GM18867 (cell line): ENCODE data around the gene SEC24D.

Source experiments
- ATAC-seq: cut with Tn5 transposase; IDR thresholded peaks from one replicate; pipeline ENCODE4 v1.9.1; 2021; ENCODE audit warnings: mild to moderate bottlenecking, moderate library complexity; ENCODE audit not compliant: unreplicated experiment

SEC24D gene

GRCh38 chr4:118753685-118754084 is 82.2 kb downstream of the SEC24D start:
- ATAC-seq: no peak

DNA sequence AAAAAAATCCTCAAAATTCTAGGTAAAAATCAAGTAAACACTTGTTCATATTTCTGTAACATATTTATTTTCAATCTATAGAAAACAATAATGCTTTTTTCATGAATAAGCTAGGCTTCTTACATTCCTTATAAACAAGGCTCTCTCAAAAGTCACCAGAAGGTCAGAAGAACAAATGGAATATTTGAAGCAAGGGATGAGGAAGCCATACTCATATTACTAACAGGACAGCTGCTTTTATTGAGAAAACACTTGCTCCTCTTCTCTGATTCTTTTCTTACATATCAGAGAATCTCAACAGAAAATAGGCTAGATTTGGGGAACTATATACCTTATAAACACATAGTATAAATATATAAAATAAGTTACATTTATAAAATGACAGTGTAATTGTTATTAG is 82.8 kb downstream of the SEC24D start:
- ATAC-seq: no peak

DNA sequence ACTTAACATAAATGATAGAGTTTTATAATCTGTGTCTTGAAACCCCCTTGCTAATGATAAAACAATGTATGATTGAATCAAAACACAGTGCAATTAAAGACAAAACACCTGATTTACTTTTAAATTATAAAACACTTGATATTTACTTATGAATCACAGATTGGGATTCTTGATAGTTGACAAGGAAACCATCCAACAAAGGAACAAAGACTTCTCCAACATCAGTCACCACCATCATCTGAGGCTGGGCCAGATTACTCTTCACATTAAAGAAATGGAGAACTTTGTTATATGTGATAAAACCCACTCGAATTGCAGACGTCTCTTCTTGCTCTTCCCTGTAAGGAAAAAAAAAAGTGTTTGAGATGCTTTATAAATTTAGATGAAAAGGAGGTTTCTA is 83.4 kb downstream of the SEC24D start:
- ATAC-seq: no peak

DNA sequence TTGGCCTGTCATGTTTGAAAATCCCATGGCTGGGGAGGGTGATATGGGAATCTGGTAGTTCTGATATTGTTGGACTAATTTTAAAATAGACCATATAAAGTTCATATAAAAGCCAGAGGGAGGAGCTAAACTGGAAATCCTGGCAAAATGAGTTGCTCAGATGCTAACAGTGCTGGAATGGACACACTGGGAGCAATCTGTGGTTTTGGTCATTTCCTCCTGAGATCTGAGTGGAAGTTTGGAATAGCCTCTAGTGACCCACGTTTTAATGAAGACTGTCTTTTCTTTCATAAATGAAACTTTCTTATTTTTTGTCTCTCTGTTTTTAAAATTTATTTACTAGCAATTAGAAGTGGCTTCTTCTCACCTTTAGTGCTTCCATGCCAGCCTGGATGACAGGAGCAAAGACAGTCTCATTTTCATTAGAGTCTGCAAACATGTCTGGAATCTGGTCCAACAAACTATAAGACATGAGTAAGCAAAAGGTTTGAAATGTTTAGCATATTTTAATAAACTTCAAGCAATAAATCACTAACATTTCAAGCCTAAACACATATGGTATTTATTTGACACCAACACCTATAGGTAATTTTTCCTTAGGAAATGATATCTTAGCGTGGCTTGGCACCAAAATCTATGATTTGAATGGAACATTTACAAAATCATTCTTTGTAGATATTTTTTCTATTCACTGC is 84.2 kb downstream of the SEC24D start:
- no peak for ATAC-seq

DNA sequence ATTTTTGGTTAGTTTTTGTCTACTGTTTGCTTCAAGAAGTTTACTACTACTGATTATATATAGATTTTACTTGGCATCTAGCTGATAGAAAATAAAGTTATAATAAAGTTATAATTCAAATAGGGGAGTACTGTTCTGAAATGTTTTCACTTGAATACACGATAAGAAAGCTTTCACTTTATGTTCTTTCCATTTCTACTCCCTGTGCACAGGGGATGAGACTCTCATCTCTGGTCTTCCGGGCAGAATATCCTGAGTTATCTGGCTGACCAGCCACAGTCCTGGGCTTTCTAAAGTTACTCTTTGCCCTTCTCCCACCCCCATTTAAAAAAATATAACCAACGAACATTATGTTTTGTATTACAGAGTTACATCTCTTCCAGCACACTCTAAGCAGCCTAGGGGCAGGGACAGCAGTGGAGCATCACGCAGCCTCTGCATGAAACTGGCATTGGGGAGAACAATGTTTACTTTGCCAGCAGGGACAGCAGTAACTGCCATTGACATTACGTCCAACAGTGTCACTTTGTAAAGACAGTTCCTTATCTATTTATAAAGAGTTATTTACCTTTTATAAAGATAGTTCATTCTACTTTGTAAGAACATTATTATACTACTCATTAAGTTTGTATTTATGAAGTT is 86.5 kb downstream of the SEC24D start:
- ATAC-seq: no peak

- no peak for ATAC-seq
Observed at GRCh38 chr4:118746251-118746919, 89.5 kb downstream of the SEC24D start.

- ATAC-seq: no peak
Observed at GRCh38 chr4:118745357-118745756, 90.6 kb downstream of the SEC24D start.

GRCh38 chr4:118743867-118744266 is 92.1 kb downstream of the SEC24D start:
- no peak for ATAC-seq

GRCh38 chr4:118742050-118742449 is 93.9 kb downstream of the SEC24D start:
- ATAC-seq: no peak

GRCh38 chr4:118741301-118741855 is 94.5 kb downstream of the SEC24D start:
- no peak for ATAC-seq

- ATAC-seq: no peak
Observed at GRCh38 chr4:118740869-118741268, 95.1 kb downstream of the SEC24D start.

- ATAC-seq: no peak
Observed at GRCh38 chr4:118739022-118739713, 96.8 kb downstream of the SEC24D start.

DNA sequence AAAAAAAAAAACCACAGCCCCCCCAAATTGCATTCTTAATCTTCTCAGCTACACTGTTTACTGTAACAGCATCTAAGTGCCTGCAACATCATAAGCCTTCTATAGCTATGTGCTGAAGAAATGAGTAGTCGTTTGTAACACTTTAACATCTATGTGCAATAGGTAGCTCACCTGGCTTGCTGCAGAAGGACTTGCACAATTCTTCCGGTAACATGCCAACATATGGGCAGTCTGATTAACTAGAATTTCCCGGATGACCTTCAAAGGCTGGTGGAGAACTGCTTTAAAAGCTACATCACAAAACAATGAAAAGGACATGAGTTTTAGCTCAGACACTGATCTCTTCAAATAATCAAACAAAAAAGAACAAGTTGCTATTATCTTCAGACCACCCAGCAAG is 97.8 kb downstream of the SEC24D start:
- ATAC-seq: no peak

DNA sequence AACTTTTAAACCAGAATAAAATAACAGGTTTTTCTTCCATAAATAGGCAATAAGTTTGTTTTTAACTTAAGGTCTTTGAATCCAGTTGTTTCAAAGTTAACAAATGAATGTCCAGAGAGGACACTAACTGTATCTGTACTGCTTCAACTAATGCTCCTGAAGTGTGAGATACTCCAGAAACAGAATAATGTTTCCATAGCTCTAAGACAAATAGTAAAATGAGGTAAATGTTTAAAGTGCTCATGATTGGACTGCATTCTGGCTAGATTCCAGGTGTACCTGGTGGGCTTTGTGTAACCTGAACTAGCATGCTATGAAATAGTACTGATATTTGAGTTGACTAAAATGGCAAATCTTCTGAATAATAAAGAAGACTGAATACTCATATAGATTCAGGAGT is 99.0 kb downstream of the SEC24D start:
- ATAC-seq: no peak

DNA sequence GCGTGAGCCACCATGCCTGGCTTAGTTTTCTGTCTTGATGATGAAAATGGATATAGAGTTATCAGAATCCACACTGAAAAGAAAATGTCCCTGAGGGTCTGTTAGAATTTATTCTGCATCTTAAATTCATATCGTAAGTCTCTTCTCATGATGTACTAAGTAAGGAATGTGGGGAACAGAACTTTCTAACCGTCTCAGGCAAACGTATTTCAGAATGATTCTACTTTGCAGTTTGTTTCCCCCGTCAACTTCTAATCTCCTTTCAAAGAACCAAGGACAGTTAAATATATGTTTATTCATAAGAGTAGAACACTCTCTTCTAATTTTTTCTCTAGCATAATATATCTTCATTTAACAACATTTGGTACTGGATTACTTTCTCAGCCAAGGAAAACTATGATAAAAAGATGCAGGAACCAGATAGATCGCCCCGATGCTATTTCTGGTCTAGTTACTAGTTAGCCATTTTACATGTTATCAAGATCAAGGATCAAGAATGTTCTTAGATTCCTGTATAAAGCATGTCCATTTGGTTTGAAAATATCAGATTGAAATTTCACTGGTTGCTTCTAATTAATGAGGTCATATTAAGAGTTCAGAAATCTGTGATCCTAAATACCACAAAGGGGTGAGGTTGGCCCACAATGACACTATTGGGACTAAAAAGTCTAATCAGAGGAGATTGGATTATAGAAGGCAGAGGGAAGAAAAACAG is 101.3 kb downstream of the SEC24D start:
- no peak for ATAC-seq

GRCh38 chr4:118732591-118733330 is 103.2 kb downstream of the SEC24D start:
- ATAC-seq: no peak

- no peak for ATAC-seq
Observed at GRCh38 chr4:118730683-118731082, 105.2 kb downstream of the SEC24D start.

GRCh38 chr4:118729287-118730286 is 106.3 kb downstream of the SEC24D start:
- ATAC-seq: no peak

DNA sequence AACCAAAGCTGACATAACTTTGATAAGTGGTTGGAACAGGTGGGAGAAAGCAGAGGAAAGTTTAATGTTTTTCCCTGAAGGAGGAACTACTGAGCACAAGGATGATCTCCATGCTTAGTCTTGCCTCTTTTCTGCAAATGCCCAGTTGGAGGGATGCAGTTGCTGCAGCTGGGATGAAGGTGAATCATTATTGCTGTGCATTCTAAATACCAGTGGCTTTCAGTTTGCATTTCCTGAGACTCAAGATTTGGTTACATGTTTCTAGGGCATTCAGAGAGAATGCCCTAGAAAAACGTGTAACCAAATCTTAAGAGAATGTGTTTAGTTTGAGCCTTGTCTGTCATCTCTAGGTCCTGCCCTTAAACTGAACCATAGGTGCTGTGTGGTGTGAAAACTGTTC is 108.6 kb downstream of the SEC24D start:
- no peak for ATAC-seq
